ENCODE results near the gene USO1.

GRCh38 chr4:75724066-75724866, at the start of gene USO1:
- TF ChIP-seq CTCF (IDR thresholded peaks at IDR 0.05) (peak; percentile 68 to 72 (median 71)), POLR2AphosphoS5 (IDR thresholded peaks at IDR 0.05) (peak; percentile 99 to 100)
